Activated CD4-positive, alpha-beta T cell treated with anti-CD3 and anti-CD28 coated beads, Interleukin-2, Interleukin-4, amounts not matched to agents 100 ng/mL and 50 ng/mL, durations not matched to agents 16 hours and 8 hours (primary cell): ENCODE measurements around the gene GRIN3B.

Experiments
- DNase-seq: peaks from one replicate; pipeline ENCODE4 v3.0.0-alpha.2; 2020; ENCODE audit warnings: low spot score

Gene GRIN3B

DNA sequence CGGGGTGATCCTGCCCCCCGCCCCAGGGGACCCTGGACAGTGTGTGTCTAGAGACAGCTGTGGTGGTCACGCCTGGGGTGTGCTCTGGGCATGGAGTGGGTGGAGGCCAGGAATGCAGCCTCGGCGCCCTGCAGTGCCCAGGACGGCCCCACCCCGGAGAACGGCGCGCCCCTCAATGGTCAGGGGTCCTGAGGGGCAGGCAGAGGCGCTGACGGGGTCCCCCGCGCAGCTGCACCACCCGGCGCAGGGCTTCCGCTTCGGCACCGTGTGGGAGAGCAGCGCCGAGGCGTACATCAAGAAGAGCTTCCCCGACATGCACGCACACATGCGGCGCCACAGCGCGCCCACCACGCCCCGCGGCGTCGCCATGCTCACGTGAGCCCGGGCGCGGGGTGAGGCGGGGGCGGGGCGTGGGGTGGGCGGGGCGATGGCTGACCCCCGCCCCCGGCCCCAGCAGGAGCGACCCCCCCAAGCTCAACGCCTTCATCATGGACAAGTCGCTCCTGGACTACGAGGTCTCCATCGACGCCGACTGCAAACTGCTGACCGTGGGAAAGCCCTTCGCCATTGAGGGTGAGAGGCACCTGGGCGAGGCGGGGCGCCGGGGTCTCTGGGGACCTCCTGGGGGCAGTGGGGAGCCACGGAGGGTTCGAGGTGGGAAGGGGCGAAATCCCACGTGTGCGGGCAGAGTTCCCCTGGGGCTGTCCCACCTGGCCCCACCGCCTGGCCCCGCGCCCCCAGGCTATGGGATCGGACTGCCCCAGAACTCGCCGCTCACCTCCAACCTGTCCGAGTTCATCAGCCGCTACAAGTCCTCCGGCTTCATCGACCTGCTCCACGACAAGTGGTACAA lies 7.4 kb downstream of the GRIN3B start:
- no peak for DNase-seq

GRCh38 chr19:1008268-1009040 lies 8.2 kb downstream of the GRIN3B start:
- DNase-seq = no peak

- DNase-seq = no peak
These were observed 9.1 kb downstream of the GRIN3B start for GRCh38 chr19:1009041-1009980.

GRCh38 chr19:1009981-1010538 lies 9.8 kb downstream of the GRIN3B start:
- DNase-seq = no peak

GRCh38 chr19:1010586-1011510 lies 10.6 kb downstream of the GRIN3B start:
- no peak for DNase-seq

DNA sequence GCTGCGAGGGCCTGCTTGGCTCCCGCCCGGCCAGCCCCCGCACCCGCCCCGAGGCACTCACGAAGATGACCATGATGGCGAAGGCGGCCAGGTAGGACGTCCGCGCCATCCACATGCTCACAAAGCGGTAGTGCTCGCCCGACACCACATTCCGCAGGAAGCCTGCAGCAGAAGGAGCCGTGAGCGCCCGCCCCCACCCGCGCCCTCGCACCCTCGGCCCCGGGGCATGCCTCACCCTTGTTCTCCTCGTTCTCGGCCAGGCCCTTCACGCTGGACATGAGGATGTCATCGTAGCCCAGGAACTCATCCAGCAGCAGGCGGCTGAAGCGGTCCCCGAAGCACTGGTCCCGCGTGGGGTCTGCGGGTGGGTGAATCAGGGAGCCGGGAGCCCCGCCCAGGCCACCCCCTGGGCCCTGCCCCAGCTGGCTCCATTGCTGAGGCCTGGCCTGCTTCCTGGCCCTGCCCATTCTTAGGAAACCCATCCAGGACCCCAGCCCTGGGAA lies 11.7 kb downstream of the GRIN3B start:
- DNase-seq = no peak

- no peak for DNase-seq
These were observed 12.1 kb downstream of the GRIN3B start for GRCh38 chr19:1012334-1012733.

- DNase-seq = no peak
These were observed 13.0 kb downstream of the GRIN3B start for GRCh38 chr19:1013218-1013617.

DNA sequence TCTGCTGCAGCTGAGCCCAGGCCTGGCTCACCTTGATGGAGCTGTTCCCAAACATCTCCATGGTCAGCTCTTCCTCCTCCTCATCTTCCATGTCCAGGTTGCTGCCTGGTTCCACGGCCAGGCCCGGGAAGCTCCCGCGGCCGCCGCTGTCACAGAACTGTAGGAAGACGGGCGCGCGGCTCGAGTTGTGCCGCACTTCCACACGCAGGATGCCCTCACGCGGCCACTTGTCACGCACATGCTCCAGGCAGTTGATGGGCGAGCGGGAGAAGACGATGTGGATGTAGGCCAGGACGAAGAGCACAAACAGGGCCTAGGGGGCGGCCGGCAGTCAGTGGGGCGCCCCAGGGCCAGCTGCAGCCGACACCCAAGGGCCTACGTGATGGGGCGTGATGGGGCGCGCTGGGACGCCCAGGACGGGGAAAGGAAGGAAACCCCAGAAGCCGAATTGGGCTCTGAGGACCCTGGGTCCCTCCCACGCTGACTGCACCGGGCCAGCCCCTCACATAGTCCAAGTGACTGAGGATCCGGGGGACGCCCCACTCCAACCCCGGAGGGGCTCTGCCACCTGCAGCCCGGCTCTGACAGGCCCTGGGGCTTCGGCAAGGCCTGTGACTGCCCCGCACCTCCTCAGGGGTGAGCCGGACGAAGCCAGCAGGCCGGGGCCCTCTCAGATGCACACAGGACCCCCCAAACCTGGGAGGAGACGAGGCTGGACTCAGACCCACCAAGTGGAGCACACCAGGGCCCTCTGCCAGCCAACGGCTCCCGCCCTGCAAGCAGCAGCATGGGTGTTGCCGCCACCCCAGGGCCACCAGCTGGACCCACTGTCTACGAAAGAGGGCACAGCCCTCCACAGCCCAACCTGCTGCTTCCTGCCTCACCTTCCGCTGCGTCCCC lies 14.2 kb downstream of the GRIN3B start:
- DNase-seq = no peak

DNA sequence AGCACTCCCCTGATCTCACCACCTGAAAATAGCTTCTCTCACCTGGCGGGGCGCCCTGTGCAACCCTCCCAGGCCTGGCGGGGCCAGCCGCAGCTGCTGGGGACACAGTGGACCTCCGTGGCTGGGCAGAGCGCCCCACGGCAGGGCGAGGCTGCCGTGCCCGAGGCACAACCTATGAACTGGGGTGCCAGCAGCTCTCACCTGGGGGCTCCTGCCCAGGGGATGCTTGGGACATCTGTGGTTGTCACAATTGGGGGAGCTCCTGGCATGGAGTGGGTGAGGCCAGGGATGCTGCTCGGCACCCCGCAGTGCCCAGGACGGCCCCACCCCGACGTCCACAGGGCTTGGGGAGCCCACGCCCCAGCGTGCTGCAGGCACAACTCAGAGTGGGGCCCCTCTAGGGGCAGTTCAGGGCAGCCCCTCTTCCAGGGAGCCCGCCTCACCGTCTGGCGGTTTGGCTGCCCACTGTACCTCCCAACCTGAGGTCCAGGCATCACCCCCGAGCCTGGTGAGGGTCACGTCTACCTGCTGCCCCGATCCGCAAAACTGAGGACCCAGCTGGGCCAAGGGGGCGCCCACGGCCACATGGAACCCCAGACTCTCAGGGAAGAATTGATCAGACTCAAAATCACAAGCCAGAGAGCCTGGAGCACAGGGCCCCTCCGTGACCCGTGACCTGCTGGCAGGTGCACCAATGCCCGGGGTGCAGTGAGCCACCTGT lies 15.0 kb downstream of the GRIN3B start:
- DNase-seq = no peak

DNA sequence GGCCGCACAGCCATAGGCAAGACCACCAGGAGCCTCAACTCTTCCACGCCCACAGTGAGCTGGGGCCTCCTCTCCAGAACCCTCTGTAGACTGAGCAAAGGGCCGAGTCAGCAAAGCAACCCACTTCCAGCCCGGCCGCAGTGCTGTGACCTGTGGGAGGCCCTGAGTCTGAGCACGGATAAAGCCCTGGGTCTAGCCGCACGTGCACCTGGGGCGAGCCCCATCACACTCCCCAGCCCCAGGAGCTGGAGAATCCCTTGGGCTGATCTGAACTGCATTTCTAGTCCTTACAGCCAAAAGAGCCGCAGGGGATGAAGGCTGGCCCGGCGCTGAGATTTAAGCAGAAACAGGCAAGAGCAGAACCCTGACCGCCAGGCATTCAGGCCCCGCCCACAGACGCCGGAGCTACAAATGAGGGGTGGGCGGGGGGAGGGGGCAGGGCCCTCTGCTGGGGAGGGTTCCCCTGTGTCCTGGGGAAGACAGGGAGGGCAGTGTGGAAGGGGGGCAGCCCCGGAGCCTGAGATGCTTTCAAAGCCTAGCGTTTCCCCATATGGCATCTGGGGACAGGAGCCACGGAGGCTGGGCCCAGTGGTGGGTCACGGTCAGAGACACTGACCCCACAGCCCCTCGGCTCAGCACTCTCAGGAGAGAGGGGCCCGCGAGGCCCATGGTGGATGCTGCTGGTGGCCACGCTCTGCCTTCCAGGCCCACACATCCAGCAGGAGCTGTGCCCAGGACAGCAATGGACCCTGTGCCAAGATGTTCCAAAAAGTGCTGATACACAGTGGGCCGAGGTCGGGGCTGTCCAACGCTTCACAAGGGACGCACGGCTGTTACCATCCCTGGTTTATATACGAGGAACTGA lies 15.8 kb downstream of the GRIN3B start:
- DNase-seq = no peak

DNA sequence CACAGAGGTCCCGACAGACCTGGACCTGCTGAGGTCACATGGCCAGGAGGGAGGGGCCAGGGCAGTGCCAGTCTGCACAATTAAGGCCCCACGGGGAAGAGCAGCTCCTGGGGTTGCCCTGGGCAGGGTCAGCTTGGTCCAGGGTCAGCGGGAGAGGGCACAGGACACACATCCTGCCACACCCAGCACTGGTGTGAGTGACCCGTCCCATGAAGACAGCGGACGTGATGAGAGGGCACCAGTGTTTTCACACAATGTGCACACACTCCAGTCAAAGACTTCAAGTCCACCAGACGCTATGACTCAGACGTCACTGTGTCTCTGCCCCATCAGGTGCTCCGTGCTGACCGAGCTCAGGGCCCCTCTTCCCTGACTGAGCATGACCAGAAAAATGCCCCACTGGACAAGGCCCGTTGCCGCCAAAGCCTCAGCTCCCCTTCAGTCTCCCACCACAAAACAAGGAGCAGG lies 16.5 kb downstream of the GRIN3B start:
- no peak for DNase-seq

DNA sequence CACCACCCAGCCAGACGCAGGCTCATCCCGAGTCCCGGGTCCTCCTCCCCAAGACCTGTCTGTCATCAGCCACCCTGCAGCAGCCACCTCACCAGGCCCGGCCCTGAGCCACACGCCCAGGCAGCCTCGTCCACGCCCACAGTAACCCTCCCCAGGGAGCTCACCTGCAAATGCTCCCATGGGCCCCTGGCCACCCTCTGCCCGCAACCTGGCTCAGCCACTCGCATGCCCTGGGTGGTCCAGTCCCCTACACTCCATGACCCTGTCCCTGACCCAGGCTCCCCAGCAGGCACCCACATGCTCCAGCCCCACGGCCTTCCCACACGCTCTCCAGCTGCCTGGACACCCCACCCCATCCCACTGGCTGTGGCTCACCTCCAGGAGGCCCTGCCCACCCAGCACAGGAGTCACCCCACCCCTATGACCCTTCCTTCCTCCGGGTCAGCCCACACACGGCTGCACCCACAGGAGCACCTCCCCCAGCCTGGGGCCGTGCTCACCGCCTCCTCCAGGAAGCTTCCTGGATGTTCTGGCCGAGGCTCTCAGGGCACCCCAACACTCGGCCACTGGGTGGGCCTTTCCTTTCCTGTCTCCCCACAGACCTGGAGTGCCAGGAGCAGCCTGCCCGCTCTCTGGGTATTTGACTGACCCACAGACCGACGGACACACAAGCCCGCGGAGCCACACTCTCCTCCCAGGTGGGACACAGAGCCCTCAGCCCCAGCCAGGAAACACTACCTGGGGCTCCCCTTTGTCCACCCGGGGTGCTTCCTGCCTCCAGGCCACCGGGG lies 17.1 kb downstream of the GRIN3B start:
- no peak for DNase-seq

DNA sequence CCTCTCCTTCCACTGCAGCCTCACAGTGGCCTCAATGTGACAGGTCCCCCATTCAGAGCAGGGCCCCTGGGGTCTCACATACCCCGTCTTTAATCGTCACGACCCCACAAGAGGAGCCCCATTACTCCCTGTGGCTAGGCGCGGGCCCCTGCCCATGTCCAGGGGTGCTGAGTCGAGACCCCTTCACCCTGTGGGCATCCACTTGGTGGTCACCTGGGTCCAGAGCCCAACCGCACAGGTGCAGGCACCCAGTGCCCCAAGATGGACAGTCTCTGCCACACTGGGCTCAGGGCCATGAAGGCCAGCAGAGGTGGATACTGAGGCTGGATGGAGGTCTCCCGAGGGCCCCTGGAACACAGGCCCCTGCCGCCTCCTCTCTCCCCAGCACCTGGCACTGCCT lies 17.7 kb downstream of the GRIN3B start:
- DNase-seq = no peak

DNA sequence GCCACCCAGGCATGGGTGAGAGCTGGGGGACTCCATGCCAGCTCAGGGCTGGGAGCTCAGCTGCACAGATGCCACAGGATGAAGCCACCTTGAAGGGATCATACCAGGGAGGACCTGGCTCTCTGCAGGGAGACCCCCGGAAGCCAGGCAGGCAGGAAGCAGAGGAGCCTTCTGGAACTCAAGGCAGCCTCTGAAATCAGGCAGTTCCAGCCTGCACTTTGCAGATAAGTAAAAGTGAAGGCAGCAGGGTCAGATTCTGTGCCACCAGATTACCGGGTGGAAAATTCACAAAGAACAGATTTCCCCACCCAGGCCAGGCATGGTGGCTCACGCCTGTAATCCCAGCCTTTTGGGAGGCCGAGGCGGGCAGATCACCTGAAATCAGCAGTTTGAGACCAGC lies 18.2 kb downstream of the GRIN3B start:
- DNase-seq = no peak

- DNase-seq = no peak
These were observed 18.9 kb downstream of the GRIN3B start for GRCh38 chr19:1018932-1019615.
